Pancreas (tissue), 10 donors: ENCODE data around the gene AURKB. TPM values are rescaled to one million over a fixed set of nuclear protein-coding genes. Genes with fewer than 3 reads are reported as not detected.

ENCODE experiments used
- ATAC-seq, 4 donors: fragments of 200-7000 bp; cut with Tn5 transposase; one replicate each; pipeline versions ENCODE4 v1.8.0 to v1.9.1; 2020; ENCODE audit warnings: mild to moderate bottlenecking in 4 of 4, moderate library complexity in 4 of 4
- DNase-seq, 6 donors: peaks; one replicate each; pipeline ENCODE4 v3.0.0-alpha.2; 2020
- FAIRE-seq: peaks from 2 replicates; lab custom pipeline; 2012; peaks lifted over from hg19 to GRCh38; lab: Jason Lieb, UNC
- H3K27ac ChIP-seq, 4 donors: fragments of 200-600 bp; sonication (generic); 1 replicate in 3 of 4; 2 replicates in 1 of 4; pipeline versions ENCODE4 v1.5.0 to v1.8.0; 2020
- H3K27me3 ChIP-seq, 4 donors: fragments of 200-600 bp; one replicate each; pipeline ENCODE4 v1.8.0; 2021
- H3K36me3 ChIP-seq, 3 donors: fragments of 200-600 bp; sonication (generic) in 1 of 3; one replicate each; pipeline versions ENCODE4 v1.5.0 to v1.8.0; 2020 to 2021
- H3K4me1 ChIP-seq, 3 donors: fragments of 200-600 bp; one replicate each; pipeline ENCODE4 v1.8.0; 2021
- H3K4me3 ChIP-seq, 4 donors: fragments of 200-600 bp; sonication (generic) in 2 of 4; one replicate each; pipeline versions ENCODE4 v1.5.0 to v1.8.0; 2020 to 2021
- H3K9me3 ChIP-seq, 4 donors: fragments of 200-600 bp; one replicate each; pipeline ENCODE4 v1.8.0; 2021
- WGBS, 2 donors: extraction: QIAGEN DNeasy Blood & Tissue Kit; methylation state at CpG; one replicate each; pipeline ENCODE4 v1.1.7; 2013; 5-methylcytosine and 5-hydroxymethylcytosine counted together
- intact Hi-C, 3 donors: fragments of 100-400 bp; cut with DNase I; formaldehyde crosslinking; loops; one replicate each; pipeline versions ENCODE4 v1.11.1 to v1.14.2; 2022
- polyA plus RNA-seq, 2 donors: library from polyadenylated mRNA; stranded (reverse); fragments of 200-250 nt; gene quantifications; one replicate each; pipeline ENCODE4 v1.2.3, GENCODE V29; 2013
- total RNA-seq, 6 donors: library from RNA; stranded (reverse); fragmentation: NEBNext Ultra II Directional in 4 of 6; extraction: Animal tissue kit (Norgen Biotek cat#: 25700) in 4 of 6; gene quantifications; one replicate each; pipeline versions ENCODE4 v1.2.1 to v1.2.4, GENCODE V29; 2021 to 2023
- TF ChIP-seq, protein P1 (sequence below), 4 donors: fragments of 200-600 bp; sonication (generic) in 3 of 4; IDR thresholded peaks; one replicate each; pipeline versions ENCODE4 v1.5.0 to v1.8.0; 2021; ENCODE audit warnings: antibody characterized with exemption in 4 of 4
- donor health status: healthy with polysubstance abuse.
- donor health status: DM: no; HTN: no; CAD: no; lungs with moderate emphysema.
- donor health status: DM: no; HTN: no; CAD: no.
- donor health status: control.
- donor health status: control.
- donor health status: Bipolar disorder and iron deficiency.
- donor health status: DM: yes; HTN: yes; CAD: no.
- donor health status: DM: no; HTN: no; CAD: no.
- donor health status: DM: no; HTN: no; CAD: no.
- donor health status: DM: yes; HTN: yes; CAD: no.

The AURKB gene
- total and polyA plus RNA-seq, 8 donors: 0.40 to 2.0 (median 0.72) TPM; not detected in 3

- Histone ChIP-seq H3K27me3 (no peaks in the 10 kb centered on the region), H3K4me3 (peak overlapping the region in 2 of 4 donors; percentile 12 to 18), H3K9me3 (no peaks in the 10 kb centered on the region), H3K4me1 (peaks cover 0 to 9% (median 7%) of the 10 kb centered on the region in 3 donors), H3K27ac (peak overlapping the region; percentile 23 to 85 (median 52)), H3K36me3 (peaks cover 0 to 40% (median 16%) of the 10 kb centered on the region in 3 donors)
- FAIRE-seq (no peak), ATAC-seq (peak; percentile 3 to 15 (median 10)), DNase-seq (peak; percentile 65 to 87 (median 71))
- TF ChIP-seq, protein P1, sequence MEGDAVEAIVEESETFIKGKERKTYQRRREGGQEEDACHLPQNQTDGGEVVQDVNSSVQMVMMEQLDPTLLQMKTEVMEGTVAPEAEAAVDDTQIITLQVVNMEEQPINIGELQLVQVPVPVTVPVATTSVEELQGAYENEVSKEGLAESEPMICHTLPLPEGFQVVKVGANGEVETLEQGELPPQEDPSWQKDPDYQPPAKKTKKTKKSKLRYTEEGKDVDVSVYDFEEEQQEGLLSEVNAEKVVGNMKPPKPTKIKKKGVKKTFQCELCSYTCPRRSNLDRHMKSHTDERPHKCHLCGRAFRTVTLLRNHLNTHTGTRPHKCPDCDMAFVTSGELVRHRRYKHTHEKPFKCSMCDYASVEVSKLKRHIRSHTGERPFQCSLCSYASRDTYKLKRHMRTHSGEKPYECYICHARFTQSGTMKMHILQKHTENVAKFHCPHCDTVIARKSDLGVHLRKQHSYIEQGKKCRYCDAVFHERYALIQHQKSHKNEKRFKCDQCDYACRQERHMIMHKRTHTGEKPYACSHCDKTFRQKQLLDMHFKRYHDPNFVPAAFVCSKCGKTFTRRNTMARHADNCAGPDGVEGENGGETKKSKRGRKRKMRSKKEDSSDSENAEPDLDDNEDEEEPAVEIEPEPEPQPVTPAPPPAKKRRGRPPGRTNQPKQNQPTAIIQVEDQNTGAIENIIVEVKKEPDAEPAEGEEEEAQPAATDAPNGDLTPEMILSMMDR (IDR thresholded peaks at IDR 0.05): no peak
- 14 to 15% methylated on average over 32 of the region's 32 CpGs for WGBS, 2 donors
- intact Hi-C loops: no loop called here
These were observed 16.3 kb upstream of the AURKB start for GRCh38 chr17:8226536-8227237.

- peaks cover 0 to 32% (median 11%) of the 10 kb centered on the region in 3 donors for H3K36me3 ChIP-seq
- ATAC-seq: no peak
- peak in 2 of 6 donors; percentile 27 to 83 for DNase-seq
- H3K9me3 ChIP-seq: no peaks in the 10 kb centered on the region
- 44 to 49% methylated on average over 20 of the region's 20 CpGs for WGBS, 2 donors
- FAIRE-seq: no peak
- H3K27ac ChIP-seq: peak overlapping the region; percentile 23 to 85 (median 52)
- H3K4me1 ChIP-seq: peaks cover 0 to 9% (median 7%) of the 10 kb centered on the region in 3 donors
- intact Hi-C loops: no loop called here
- peak overlapping the region in 1 of 4 donors; percentile 12 for H3K4me3 ChIP-seq
- no peaks in the 10 kb centered on the region for H3K27me3 ChIP-seq
- TF ChIP-seq, protein P1 (IDR thresholded peaks at IDR 0.05): no peak
These were observed 15.6 kb upstream of the AURKB start for GRCh38 chr17:8225813-8226535.

GRCh38 chr17:8224891-8225812 lies 14.8 kb upstream of the AURKB start:
- no peaks in the 10 kb centered on the region for H3K9me3 ChIP-seq
- H3K36me3 ChIP-seq: peaks cover 0 to 26% (median 5%) of the 10 kb centered on the region in 3 donors
- H3K4me1 ChIP-seq: peaks cover 5 to 12% (median 7%) of the 10 kb centered on the region in 3 donors
- peak in 2 of 6 donors; percentile 18 to 40 for DNase-seq
- no peaks in the 10 kb centered on the region for H3K27me3 ChIP-seq
- no peak overlapping the region for H3K4me3 ChIP-seq
- ATAC-seq: no peak
- intact Hi-C loops: loop anchor here in 1 of 3 donors (5.0 kb wide), 1 partner anchor 38 kb away; no protein-coding TSS in a partner anchor
- H3K27ac ChIP-seq: no peak overlapping the region
- no peak for FAIRE-seq
- TF ChIP-seq, protein P1 (IDR thresholded peaks at IDR 0.05): no peak
- 89 to 94% methylated on average over 26 of the region's 26 CpGs for WGBS, 2 donors

DNA sequence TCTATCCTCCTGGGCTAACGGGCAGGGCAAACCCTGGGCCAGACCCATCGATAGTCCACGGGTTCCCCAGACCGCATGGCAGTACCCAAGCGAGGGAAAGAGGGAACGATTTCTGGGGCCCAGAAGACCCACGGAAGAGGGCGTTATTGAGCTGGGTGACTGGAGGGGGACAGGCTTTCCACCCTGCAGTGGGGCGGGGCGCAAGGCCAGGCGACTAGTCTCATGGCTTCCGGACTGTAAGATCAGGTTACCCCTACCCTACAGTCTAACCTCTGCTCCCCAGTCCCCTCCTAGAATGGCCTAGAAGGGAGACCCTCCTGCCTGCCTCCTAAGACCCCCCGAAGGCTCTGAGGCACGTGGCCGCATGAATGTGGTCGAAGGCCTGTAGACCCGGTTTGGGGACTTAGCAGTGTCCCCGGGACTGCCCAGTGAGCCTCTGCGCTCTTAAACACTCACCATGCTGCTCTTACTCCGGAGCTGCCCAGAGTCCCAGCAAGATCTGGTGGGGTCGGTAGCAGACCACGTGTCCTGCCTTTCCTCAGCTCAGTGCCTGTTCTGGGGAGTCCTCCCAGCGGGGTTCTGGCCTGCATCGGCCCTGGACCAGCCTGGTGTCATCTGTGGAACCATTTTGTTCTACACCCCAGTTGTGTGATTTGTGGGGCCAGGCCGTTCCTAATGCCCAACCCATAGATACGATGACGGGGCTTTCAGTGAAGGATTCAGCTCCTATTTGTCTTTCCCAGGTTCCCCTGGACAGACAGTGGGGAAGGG lies 13.2 kb upstream of the AURKB start:
- peaks cover 0 to 11% (median 0%) of the 10 kb centered on the region in 3 donors for H3K36me3 ChIP-seq
- H3K4me3 ChIP-seq: peak overlapping the region; percentile 38 to 63 (median 47)
- 7 to 11% methylated on average over 26 to 27 of the region's 27 CpGs for WGBS, 2 donors
- FAIRE-seq (no peak), DNase-seq (peak; percentile 59 to 86 (median 76)), ATAC-seq (peak in 3 of 4 donors; percentile 8 to 23 (median 11))
- H3K27ac ChIP-seq: peak overlapping the region; percentile 89 to 97 (median 95)
- no peaks in the 10 kb centered on the region for H3K27me3 ChIP-seq
- no peaks in the 10 kb centered on the region for H3K9me3 ChIP-seq
- TF ChIP-seq, protein P1 (IDR thresholded peaks at IDR 0.05): no peak
- intact Hi-C loops: loop anchor here in 2 of 3 donors (2.0 to 5.0 kb wide), 2 partner anchors 36 to 37 kb away; no protein-coding TSS in a partner anchor
- H3K4me1 ChIP-seq: peaks cover 7 to 16% (median 10%) of the 10 kb centered on the region in 3 donors
